A673 (cell line): Measurements from ENCODE around the gene CYP19A1. TPM values are rescaled to one million over a fixed set of nuclear protein-coding genes. Genes with fewer than 3 reads are reported as not detected.

Experiments used
- BruUV-seq: library from RNA; stranded (reverse); fragments of 400-500 nt; replicated peaks from 2 replicates; lab custom pipeline; 2021; lab: Mats Ljungman, UMichigan
- CTCF ChIA-PET: fragments of 300-600 bp; sonication (Branson Sonifier 250); formaldehyde crosslinking; loops from one replicate; lab custom pipeline; 2022; ENCODE audit warnings: antibody characterized with exemption; lab: Charles Lee
- POLR2A ChIA-PET: fragments of 300-600 bp; sonication (Branson Sonifier 250); formaldehyde crosslinking; loops from one replicate; lab custom pipeline; 2022; ENCODE audit warnings: antibody characterized with exemption; ENCODE audit not compliant: low non-redundant PET; lab: Charles Lee
- DNase-seq: peaks from one replicate; pipeline ENCODE4 v3.0.0-alpha.2; 2015; ENCODE audit warnings: low spot score
- H3K27ac ChIP-seq: fragments of 200-600 bp; sonication (generic); 2 replicates; pipeline ENCODE4 v1.5.1; 2016; ENCODE audit warnings: mixed run types, low read depth, mild to moderate bottlenecking, mixed read lengths, antibody characterized with exemption, low read length; ENCODE audit not compliant: poor library complexity, severe bottlenecking
- H3K27me3 ChIP-seq: fragments of 200-600 bp; sonication (generic); replicated peaks from 2 replicates; pipeline ENCODE4 v1.6.1; 2017; ENCODE audit warnings: mixed run types, low read depth, mild to moderate bottlenecking, mixed read lengths, antibody characterized with exemption, low read length; ENCODE audit not compliant: insufficient read depth, poor library complexity
- H3K36me3 ChIP-seq: fragments of 200-600 bp; sonication (generic); 2 replicates; pipeline ENCODE4 v1.6.1; 2016; ENCODE audit warnings: mixed run types, mild to moderate bottlenecking, mixed read lengths, antibody characterized with exemption, low read length; ENCODE audit not compliant: insufficient read depth, poor library complexity, severe bottlenecking
- H3K4me1 ChIP-seq: fragments of 200-600 bp; sonication (generic); 2 replicates; pipeline ENCODE4 v1.6.1; 2017; ENCODE audit warnings: mixed run types, mild to moderate bottlenecking, mixed read lengths, antibody characterized with exemption, low read length; ENCODE audit not compliant: insufficient read depth, poor library complexity, severe bottlenecking
- H3K4me3 ChIP-seq: fragments of 200-600 bp; sonication (generic); 2 replicates; pipeline ENCODE4 v1.5.1; 2016; ENCODE audit warnings: low read depth, mixed run types, mild to moderate bottlenecking, mixed read lengths, low read length; ENCODE audit not compliant: poor library complexity, severe bottlenecking
- H3K9me3 ChIP-seq: fragments of 200-600 bp; sonication (generic); 2 replicates; pipeline ENCODE4 v1.6.1; 2016; ENCODE audit warnings: mixed run types, low read depth, mild to moderate bottlenecking, mixed read lengths, antibody characterized with exemption, low read length; ENCODE audit not compliant: poor library complexity, severe bottlenecking
- EZH2 ChIP-seq: fragments of 200-600 bp; sonication (generic); IDR thresholded peaks from 2 replicates; pipeline ENCODE4 v1.6.1; 2017; ENCODE audit warnings: borderline replicate concordance, low read depth, mild to moderate bottlenecking, mixed read lengths, antibody characterized with exemption, low read length; ENCODE audit not compliant: poor library complexity, severe bottlenecking
- intact Hi-C: fragments of 100-400 bp; cut with micrococcal nuclease; formaldehyde crosslinking; loops from one replicate; pipeline ENCODE4 v1.10.0; 2022; ENCODE audit not compliant: unreplicated experiment
- total RNA-seq: library from RNA; stranded (reverse); gene quantifications from 2 replicates; pipeline ENCODE4 v1.2.3, GENCODE V29; 2021
- TF ChIP-seq, protein P1 (sequence below): fragments of 300-800, 200-600 bp; sonication (generic); conservative IDR thresholded peaks from 2 replicates; pipeline ENCODE4 v1.5.1; 2017; ENCODE audit warnings: low read depth, mild to moderate bottlenecking, antibody characterized with exemption, low read length, moderate library complexity, mixed read lengths

The CYP19A1 gene
- total RNA-seq, 1 experiment from 2014 or later = 0.80 TPM

DNA sequence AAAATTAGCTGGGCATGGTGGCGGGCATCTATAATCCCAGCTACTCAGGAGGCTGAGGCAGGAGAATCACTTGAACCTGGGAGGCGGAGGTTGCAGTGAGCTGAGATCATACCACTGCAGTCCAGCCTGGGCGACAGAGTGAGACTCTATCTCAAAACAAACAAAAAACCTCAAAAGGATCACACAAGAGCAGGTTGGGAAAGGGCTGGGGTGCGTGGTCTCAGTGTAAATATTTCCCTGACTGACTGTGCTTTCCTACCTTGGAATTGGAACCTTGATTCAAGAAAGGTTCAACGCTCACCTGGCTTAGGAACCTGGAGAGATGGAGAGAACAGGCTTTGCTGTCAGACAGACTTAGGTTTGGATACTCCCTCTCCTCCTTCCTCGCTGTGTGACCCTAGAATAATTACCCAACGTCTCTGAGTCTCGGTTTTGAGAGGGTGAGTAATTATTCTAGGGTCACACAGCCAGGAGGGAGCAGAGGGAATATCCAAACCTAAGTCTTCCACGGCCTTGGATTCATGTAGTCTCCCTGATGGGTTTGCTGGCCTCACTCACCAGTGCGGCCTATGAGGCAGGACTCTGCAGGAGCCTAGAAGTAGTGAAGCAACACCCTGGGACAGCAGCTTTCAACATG is 24.6 kb downstream of the CYP19A1 start:
- no peak for TF ChIP-seq EZH2
- TF ChIP-seq, protein P1, sequence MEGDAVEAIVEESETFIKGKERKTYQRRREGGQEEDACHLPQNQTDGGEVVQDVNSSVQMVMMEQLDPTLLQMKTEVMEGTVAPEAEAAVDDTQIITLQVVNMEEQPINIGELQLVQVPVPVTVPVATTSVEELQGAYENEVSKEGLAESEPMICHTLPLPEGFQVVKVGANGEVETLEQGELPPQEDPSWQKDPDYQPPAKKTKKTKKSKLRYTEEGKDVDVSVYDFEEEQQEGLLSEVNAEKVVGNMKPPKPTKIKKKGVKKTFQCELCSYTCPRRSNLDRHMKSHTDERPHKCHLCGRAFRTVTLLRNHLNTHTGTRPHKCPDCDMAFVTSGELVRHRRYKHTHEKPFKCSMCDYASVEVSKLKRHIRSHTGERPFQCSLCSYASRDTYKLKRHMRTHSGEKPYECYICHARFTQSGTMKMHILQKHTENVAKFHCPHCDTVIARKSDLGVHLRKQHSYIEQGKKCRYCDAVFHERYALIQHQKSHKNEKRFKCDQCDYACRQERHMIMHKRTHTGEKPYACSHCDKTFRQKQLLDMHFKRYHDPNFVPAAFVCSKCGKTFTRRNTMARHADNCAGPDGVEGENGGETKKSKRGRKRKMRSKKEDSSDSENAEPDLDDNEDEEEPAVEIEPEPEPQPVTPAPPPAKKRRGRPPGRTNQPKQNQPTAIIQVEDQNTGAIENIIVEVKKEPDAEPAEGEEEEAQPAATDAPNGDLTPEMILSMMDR = no peak
- Histone ChIP-seq H3K4me1 (no peaks in the 10 kb centered on the region), H3K9me3 (no peaks in the 10 kb centered on the region), H3K27me3 (no peaks in the 10 kb centered on the region), H3K4me3 (no peak overlapping the region), H3K36me3 (no peaks in the 10 kb centered on the region), H3K27ac (no peak overlapping the region)
- CTCF ChIA-PET = no interaction called here
- no TSS peak for BruUV-seq
- POLR2A ChIA-PET = no interaction called here
- intact Hi-C loops = no loop called here
- DNase-seq = no peak

DNA sequence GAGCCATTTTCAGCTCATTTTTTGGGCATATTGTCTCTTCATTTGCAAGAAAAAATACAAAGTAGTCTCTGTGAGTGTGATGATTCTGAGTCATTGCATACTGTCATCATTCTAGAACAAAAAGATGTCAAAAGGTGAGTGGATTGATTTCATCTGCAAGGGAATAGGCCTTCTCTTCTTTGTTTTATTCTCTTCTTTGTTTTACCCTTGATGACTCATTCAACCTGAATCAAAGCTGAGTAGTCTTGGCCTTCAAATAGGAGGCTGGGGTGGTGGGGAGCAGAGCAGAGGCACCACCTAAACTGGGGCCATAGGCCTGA is 25.4 kb downstream of the CYP19A1 start:
- Histone ChIP-seq H3K4me1 (no peaks in the 10 kb centered on the region), H3K4me3 (no peak overlapping the region), H3K36me3 (no peaks in the 10 kb centered on the region), H3K9me3 (no peaks in the 10 kb centered on the region), H3K27ac (no peak overlapping the region), H3K27me3 (no peaks in the 10 kb centered on the region)
- CTCF ChIA-PET = no interaction called here
- TF ChIP-seq, protein P1 = no peak
- TF ChIP-seq EZH2 = no peak
- DNase-seq = no peak
- POLR2A ChIA-PET = no interaction called here
- no TSS peak for BruUV-seq
- intact Hi-C loops = no loop called here

DNA sequence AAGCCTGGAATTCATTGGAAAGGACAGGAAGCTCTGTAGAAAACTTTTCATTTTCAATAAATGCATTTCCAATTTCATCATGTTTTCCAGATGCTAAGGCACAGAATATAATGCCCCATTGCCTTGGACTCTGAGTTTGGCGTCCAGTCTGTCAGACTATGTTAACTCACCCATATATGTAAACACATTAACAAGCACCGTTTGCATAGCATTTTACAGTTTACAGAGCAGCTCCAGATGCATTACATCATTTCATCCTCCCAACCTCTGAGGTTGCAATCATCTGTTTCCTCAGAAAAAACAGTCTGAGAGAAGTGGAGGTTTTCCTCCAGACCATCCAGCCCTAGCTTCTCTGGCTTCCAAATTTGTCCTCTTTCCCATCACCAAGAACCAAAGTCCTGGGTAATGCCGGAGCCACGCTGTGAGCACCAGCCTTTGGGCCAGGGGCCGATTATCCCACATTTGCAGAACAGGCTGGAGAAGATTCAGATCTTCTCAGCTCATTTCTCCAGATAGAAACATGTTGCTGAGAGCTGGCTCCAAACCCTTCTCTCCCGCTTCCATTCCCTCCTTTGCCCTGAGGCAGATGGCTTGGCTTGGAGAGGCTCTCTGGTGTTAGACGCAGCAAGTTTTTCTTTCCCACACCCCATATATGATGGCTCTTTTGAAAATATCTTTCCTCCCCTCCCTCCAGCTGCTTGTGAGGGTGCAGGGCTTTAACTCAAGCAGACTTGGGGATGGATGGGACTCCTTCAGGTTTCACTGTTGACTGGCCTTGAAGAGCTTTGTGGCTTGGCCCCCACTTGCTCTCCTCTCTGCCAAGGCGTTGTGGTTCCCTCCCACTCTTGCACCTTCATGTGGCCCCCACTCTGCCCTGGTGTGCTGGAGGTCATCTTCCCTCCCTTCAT is 26.0 kb downstream of the CYP19A1 start:
- Histone ChIP-seq H3K27me3 (no peaks in the 10 kb centered on the region), H3K4me3 (no peak overlapping the region), H3K4me1 (no peaks in the 10 kb centered on the region), H3K27ac (no peak overlapping the region), H3K36me3 (no peaks in the 10 kb centered on the region), H3K9me3 (no peaks in the 10 kb centered on the region)
- DNase-seq = no peak
- ChIA-PET CTCF (no interaction called here), POLR2A (no interaction called here)
- TF ChIP-seq, protein P1 = no peak
- no peak for TF ChIP-seq EZH2
- BruUV-seq = no TSS peak
- intact Hi-C loops = no loop called here
